ENCODE measurements around the gene OR1L4. TPM values are rescaled to one million over a fixed set of nuclear protein-coding genes. Genes with fewer than 3 reads are reported as not detected.

OR1L4 gene
- total and polyA plus RNA-seq, 2 of the 4 experiments (the other 2 are of a cell fraction) = not detected

- H3K9ac ChIP-seq (ENCODE audit: low read depth, low read length) = no peak overlapping the region
- ChIA-PET POLR2A (ENCODE audit: unreplicated experiment) (no interaction called here), CTCF (no interaction called here)
- H2AFZ ChIP-seq (replicated peaks; ENCODE audit: low read length, poor library complexity) = no peak overlapping the region
- no peaks in the 10 kb centered on the region for H3K79me1 ChIP-seq (ENCODE audit: low read depth in 1 of 2, low read length in 2 of 2)
- no peak overlapping the region for H3K4ac ChIP-seq (ENCODE audit: low read depth, low read length)
- no peak for TF ChIP-seq FOS (IDR thresholded peaks at IDR 0.05; ENCODE audit: low read depth, low read length)
- TF ChIP-seq CHD1 (IDR thresholded peaks at IDR 0.05; ENCODE audit: low read depth, low read length) = no peak
- TF ChIP-seq CEBPB (IDR thresholded peaks at IDR 0.05; ENCODE audit: low read depth, low read length) = no peak
- no peak for TF ChIP-seq NFE2L2 (IDR thresholded peaks at IDR 0.05; ENCODE audit: low read depth, low read length)
- TF ChIP-seq USF2 (IDR thresholded peaks at IDR 0.05; ENCODE audit: low read depth, low read length) = no peak
- TF ChIP-seq RAD21 (IDR thresholded peaks at IDR 0.05; ENCODE audit: low read length) = no peak
- TF ChIP-seq POLR2A (IDR thresholded peaks at IDR 0.05; ENCODE audit: low read depth, low read length) = no peak
- no peak for TF ChIP-seq MXI1 (IDR thresholded peaks at IDR 0.05; ENCODE audit: borderline replicate concordance, low read depth, low read length)
- no peak for TF ChIP-seq MAFK (IDR thresholded peaks at IDR 0.05; ENCODE audit: low read depth, low read length)
- H3K14ac ChIP-seq (replicated peaks; ENCODE audit: low read depth, low read length) = no peak overlapping the region
- no peak overlapping the region for H2AK5ac ChIP-seq (ENCODE audit: low read depth, low read length)
- H3K18ac ChIP-seq (ENCODE audit: low read depth, low read length) = no peak overlapping the region
- H4K8ac ChIP-seq (ENCODE audit: low read depth in 2 of 2, low read length in 2 of 2) = no peak overlapping the region
- no peak overlapping the region for H3K23ac ChIP-seq (ENCODE audit: low read depth, low read length)
- no peak overlapping the region for H3K56ac ChIP-seq (ENCODE audit: extremely low read depth, insufficient read depth, low read length)
- intact Hi-C loops (cut with micrococcal nuclease) (no loop called here), in situ Hi-C loops (cut with MboI; ENCODE audit: low sequenced_read_pairs) (no loop called here), dilution Hi-C loops (cut with HindIII; ENCODE audit: low sequenced_read_pairs, unreplicated experiment) (no loop called here)
- no peaks in the 10 kb centered on the region for H4K20me1 ChIP-seq (ENCODE audit: insufficient read depth, low read length)
- no CpG with 5 or more reads among the region's 2 CpGs for WGBS, 2 experiments (ENCODE audit: extremely low coverage in 2 of 2, insufficient read length in 1 of 2)
- no peaks in the 10 kb centered on the region for H3K9me1 ChIP-seq (ENCODE audit: insufficient read depth, low read length)
- H2BK15ac ChIP-seq (ENCODE audit: low read depth, low read length) = no peak overlapping the region
- DNase-seq = no peak
- H4K91ac ChIP-seq (ENCODE audit: insufficient read depth, low read depth, low read length) = no peak overlapping the region
- peaks cover 1% of the 10 kb centered on the region for H3K27me3 ChIP-seq (ENCODE audit: control insufficient read depth, insufficient read depth, low read length)
- no peak overlapping the region for H2BK120ac ChIP-seq (ENCODE audit: low read depth, low read length)
- no peak overlapping the region for H2BK5ac ChIP-seq (ENCODE audit: low read depth, low read length, poor library complexity, severe bottlenecking)
- ATAC-seq (ENCODE audit: low read depth) = no peak
- no peak overlapping the region for H4K5ac ChIP-seq (ENCODE audit: low read depth, low read length)
- BruUV-seq (replicated peaks) = no TSS peak
- H2BK20ac ChIP-seq (ENCODE audit: low read depth, low read length) = no peak overlapping the region
- no peaks in the 10 kb centered on the region for H3K36me3 ChIP-seq (ENCODE audit: control insufficient read depth, insufficient read depth, low read length)
- H3K27ac ChIP-seq (ENCODE audit: insufficient read depth, low read length) = no peak overlapping the region
- no peak overlapping the region for H3K4me3 ChIP-seq (ENCODE audit: insufficient read depth, low read depth, low read length)
- no peak overlapping the region for H3K4me2 ChIP-seq (ENCODE audit: low read depth, low read length)
- H2AK9ac ChIP-seq (replicated peaks; ENCODE audit: low read depth, low read length, poor library complexity) = no peak overlapping the region
- H3K9me3 ChIP-seq (ENCODE audit: control insufficient read depth, insufficient read depth, low read length) = peaks cover 2% of the 10 kb centered on the region; the same call in 1 of the 2 replicates
- no peaks in the 10 kb centered on the region for H3K4me1 ChIP-seq (ENCODE audit: control insufficient read depth, insufficient read depth, low read length)
These were observed 31.0 kb downstream of the OR1L4 start for GRCh38 chr9:122754825-122755224.
